DND-41 (cell line): Measurements from ENCODE around the gene ANO9.

Source experiments
- ATAC-seq: fragments of 200-7000 bp; cut with Tn5 transposase; 3 replicates; pipeline ENCODE4 v1.9.1; 2021; ENCODE audit warnings: low read depth; ENCODE audit not compliant: insufficient read depth
- DNase-seq: peaks from one replicate; pipeline ENCODE4 v3.0.0-alpha.2; 2020
- H2AFZ ChIP-seq: 2 replicates; pipeline ENCODE4 v1.6.0; 2012; ENCODE audit warnings: low read depth, low read length
- H3K27ac ChIP-seq: 2 replicates; pipeline ENCODE4 v1.5.1; 2012; ENCODE audit warnings: low read length, inconsistent platforms
- H3K27me3 ChIP-seq: fragments of 200-600 bp; sonication (generic); 2 replicates; pipeline ENCODE4 v1.6.0; 2012; ENCODE audit warnings: low read length, mild to moderate bottlenecking, inconsistent platforms; ENCODE audit not compliant: insufficient read depth, poor library complexity
- H3K36me3 ChIP-seq: 2 replicates; pipeline ENCODE4 v1.5.1; 2012; ENCODE audit warnings: low read length, inconsistent platforms; ENCODE audit not compliant: insufficient read depth
- H3K4me1 ChIP-seq: 2 replicates; pipeline ENCODE4 v1.5.1; 2012; ENCODE audit warnings: mild to moderate bottlenecking, low read length; ENCODE audit not compliant: insufficient read depth
- H3K4me2 ChIP-seq: 2 replicates; pipeline ENCODE4 v1.6.0; 2012; ENCODE audit warnings: mild to moderate bottlenecking, moderate library complexity, low read length, inconsistent platforms; ENCODE audit not compliant: insufficient read depth
- H3K4me3 ChIP-seq, 2 experiments: fragments of 200-600 bp in 1 of 2; shearing (Covaris generic) in 1 of 2; 2 replicates each; pipeline ENCODE4 v1.5.1; 2012 to 2016; ENCODE audit warnings: inconsistent platforms in 2 of 2, low read length in 2 of 2, mild to moderate bottlenecking in 2 of 2, low read depth in 1 of 2, moderate library complexity in 1 of 2
- H3K79me2 ChIP-seq: 2 replicates; pipeline ENCODE4 v1.6.0; 2012; ENCODE audit warnings: low read length, inconsistent platforms; ENCODE audit not compliant: insufficient read depth
- H3K9ac ChIP-seq: 2 replicates; pipeline ENCODE4 v1.6.0; 2012; ENCODE audit warnings: low read depth, mild to moderate bottlenecking, inconsistent platforms, low read length, moderate library complexity
- H3K9me3 ChIP-seq: 2 replicates; pipeline ENCODE4 v1.5.1; 2012; ENCODE audit warnings: low read length, moderate library complexity, mild to moderate bottlenecking, inconsistent platforms; ENCODE audit not compliant: insufficient read depth, severe bottlenecking
- H4K20me1 ChIP-seq: 2 replicates; pipeline ENCODE4 v1.6.0; 2012; ENCODE audit warnings: low read length; ENCODE audit not compliant: insufficient read depth
- CTCF ChIP-seq: IDR thresholded peaks from 2 replicates; pipeline ENCODE4 v1.5.1; 2012; ENCODE audit warnings: borderline replicate concordance, low read length, moderate library complexity, mild to moderate bottlenecking; ENCODE audit not compliant: poor library complexity, severe bottlenecking; ENCODE audit errors: extremely low read depth
- EZH2 ChIP-seq: IDR thresholded peaks from 3 replicates; pipeline ENCODE4 v1.6.1; 2012; ENCODE audit warnings: borderline replicate concordance, low read depth, mild to moderate bottlenecking, moderate library complexity, low read length, inconsistent platforms; ENCODE audit not compliant: severe bottlenecking

The ANO9 gene

GRCh38 chr11:400241-400689, 41.5 kb downstream of the ANO9 start:
- H2AFZ ChIP-seq = no peak overlapping the region
- DNase-seq (no peak), ATAC-seq (no peak)
- peaks cover 18% of the 10 kb centered on the region for H4K20me1 ChIP-seq
- H3K4me3 ChIP-seq = no peak overlapping the region
- H3K9me3 ChIP-seq = no peaks in the 10 kb centered on the region
- no peaks in the 10 kb centered on the region for H3K4me1 ChIP-seq
- no peak overlapping the region for H3K27ac ChIP-seq
- peaks cover 19% of the 10 kb centered on the region for H3K27me3 ChIP-seq
- no peaks in the 10 kb centered on the region for H3K36me3 ChIP-seq
- H3K4me2 ChIP-seq = no peak overlapping the region
- no peak for TF ChIP-seq CTCF
- H3K9ac ChIP-seq = no peak overlapping the region
- H3K79me2 ChIP-seq = no peaks in the 10 kb centered on the region

- no peak for ATAC-seq
- no peak overlapping the region for H3K9ac ChIP-seq
- no peak for DNase-seq
Observed at GRCh38 chr11:399731-400211, 42.0 kb downstream of the ANO9 start.

GRCh38 chr11:398826-399225, 43.0 kb downstream of the ANO9 start:
- Histone ChIP-seq H3K79me2 (no peaks in the 10 kb centered on the region), H3K4me2 (no peak overlapping the region), H3K4me3 (no peak overlapping the region), H3K36me3 (no peaks in the 10 kb centered on the region), H4K20me1 (peaks cover 25% of the 10 kb centered on the region), H3K9ac (no peak overlapping the region), H3K9me3 (no peaks in the 10 kb centered on the region), H2AFZ (no peak overlapping the region), H3K4me1 (no peaks in the 10 kb centered on the region), H3K27ac (no peak overlapping the region), H3K27me3 (peaks cover 19% of the 10 kb centered on the region)
- TF ChIP-seq EZH2 (no peak), CTCF (no peak)
- ATAC-seq = peak; percentile 30; the same call in 1 of the 3 replicates
- DNase-seq = no peak

More at GRCh38 chr11:399731-400211, 42.0 kb downstream of the ANO9 start:
- no peak overlapping the region for H3K27ac ChIP-seq
- H4K20me1 ChIP-seq = peaks cover 23% of the 10 kb centered on the region
- no peak overlapping the region for H2AFZ ChIP-seq
- no peak overlapping the region for H3K4me2 ChIP-seq
- H3K79me2 ChIP-seq = no peaks in the 10 kb centered on the region
- TF ChIP-seq CTCF (no peak), EZH2 (no peak)
- H3K9me3 ChIP-seq = no peaks in the 10 kb centered on the region
- peaks cover 19% of the 10 kb centered on the region for H3K27me3 ChIP-seq
- no peaks in the 10 kb centered on the region for H3K36me3 ChIP-seq
- no peak overlapping the region for H3K4me3 ChIP-seq
- H3K4me1 ChIP-seq = no peaks in the 10 kb centered on the region
